ENCODE measurements around the gene ASAP2. TPM values are rescaled to one million over a fixed set of nuclear protein-coding genes. Genes with fewer than 3 reads are reported as not detected.

ASAP2 gene
- total and polyA plus RNA-seq, 2 donors (not counting 1 experiment from before 2014, with no cell fraction given) = 0.04 TPM; not detected in 1

GRCh38 chr2:9412781-9413180 is 206.2 kb downstream of the ASAP2 start:
- H3K4me1 Mint-ChIP-seq = peaks cover 3% of the 10 kb centered on the region
- Histone ChIP-seq H3K9me3 (ENCODE audit: control extremely low read depth in 1 of 3, control insufficient read depth in 2 of 3, insufficient read depth in 1 of 3, low read length in 2 of 3) (no peaks in the 10 kb centered on the region), H3K36me3 (replicated peaks in 1 of 2; ENCODE audit: control extremely low read depth in 1 of 2, control insufficient read depth in 1 of 2, extremely low read depth in 1 of 2, insufficient read depth in 2 of 2, low read length in 1 of 2) (peaks cover 10 to 45% of the 10 kb centered on the region in 2 experiments), H3K4me1 (ENCODE audit: control insufficient read depth in 2 of 2, insufficient read depth in 2 of 2, low read length in 2 of 2) (peaks cover 0 to 3% of the 10 kb centered on the region in 2 donors), H4K20me1 (ENCODE audit: control insufficient read depth, insufficient read depth, low read length, poor library complexity, severe bottlenecking) (peaks cover 8% of the 10 kb centered on the region), H3K4me2 (replicated peaks; ENCODE audit: low read depth, low read length, poor library complexity, severe bottlenecking) (no peak overlapping the region), H3K27ac (ENCODE audit: low read length in 2 of 2) (no peak overlapping the region), H3K9ac (ENCODE audit: low read length) (no peak overlapping the region), H3K79me2 (ENCODE audit: control insufficient read depth, insufficient read depth, low read length) (peaks cover 36% of the 10 kb centered on the region), H3K4me3 (ENCODE audit: control extremely low read depth in 1 of 5, extremely low read depth in 1 of 5, insufficient read depth in 1 of 5, low read depth in 2 of 5, low read length in 4 of 5) (no peak overlapping the region), H2AFZ (ENCODE audit: insufficient read depth, low read depth, low read length, poor library complexity, severe bottlenecking) (no peak overlapping the region), H3K27me3 (replicated peaks in 1 of 4; ENCODE audit: control extremely low read depth in 1 of 4, control insufficient read depth in 3 of 4, insufficient read depth in 4 of 4, low read length in 3 of 4) (no peaks in the 10 kb centered on the region)
- ChIA-PET CTCF (no interaction called here), POLR2A (interaction anchor here (0.6 kb wide), 1 partner anchor 93 kb away, joined by 15 read pairs; no protein-coding TSS in a partner anchor)
- intact Hi-C loops (cut with micrococcal nuclease) = no loop called here
- no peak for ATAC-seq (ENCODE audit: low read depth)
- no peak overlapping the region for H3K27ac Mint-ChIP-seq
- H3K9me3 Mint-ChIP-seq (ENCODE audit: insufficient read depth) = no peaks in the 10 kb centered on the region
- no peak overlapping the region for H3K4me3 Mint-ChIP-seq
- no peak for TF ChIP-seq EZH2 (IDR thresholded peaks at IDR 0.05; ENCODE audit: borderline replicate concordance, insufficient read depth, low read depth, low read length, poor library complexity, severe bottlenecking)
- TF ChIP-seq CTCF (IDR thresholded peaks at IDR 0.05) = no peak
- H3K27me3 Mint-ChIP-seq = no peaks in the 10 kb centered on the region
- DNase-seq = no peak
- WGBS (ENCODE audit: insufficient coverage) = 90% methylated on average over 2 of the region's 7 CpGs

GRCh38 chr2:9415516-9416169 is 209.0 kb downstream of the ASAP2 start:
- Histone ChIP-seq H3K9me3 (ENCODE audit: control extremely low read depth in 1 of 3, control insufficient read depth in 2 of 3, insufficient read depth in 1 of 3, low read length in 2 of 3) (no peaks in the 10 kb centered on the region), H3K4me2 (replicated peaks; ENCODE audit: low read depth, low read length, poor library complexity, severe bottlenecking) (no peak overlapping the region), H3K4me1 (ENCODE audit: control insufficient read depth in 2 of 2, insufficient read depth in 2 of 2, low read length in 2 of 2) (no peaks in the 10 kb centered on the region), H3K36me3 (replicated peaks in 1 of 2; ENCODE audit: control extremely low read depth in 1 of 2, control insufficient read depth in 1 of 2, extremely low read depth in 1 of 2, insufficient read depth in 2 of 2, low read length in 1 of 2) (peaks cover 3 to 27% of the 10 kb centered on the region in 2 experiments), H4K20me1 (ENCODE audit: control insufficient read depth, insufficient read depth, low read length, poor library complexity, severe bottlenecking) (peaks cover 24% of the 10 kb centered on the region), H3K27me3 (replicated peaks in 1 of 4; ENCODE audit: control extremely low read depth in 1 of 4, control insufficient read depth in 3 of 4, insufficient read depth in 4 of 4, low read length in 3 of 4) (no peaks in the 10 kb centered on the region), H3K9ac (ENCODE audit: low read length) (no peak overlapping the region), H3K4me3 (ENCODE audit: control extremely low read depth in 1 of 5, extremely low read depth in 1 of 5, insufficient read depth in 1 of 5, low read depth in 2 of 5, low read length in 4 of 5) (no peak overlapping the region), H3K79me2 (ENCODE audit: control insufficient read depth, insufficient read depth, low read length) (peaks cover 64% of the 10 kb centered on the region), H3K27ac (ENCODE audit: low read length in 2 of 2) (no peak overlapping the region), H2AFZ (ENCODE audit: insufficient read depth, low read depth, low read length, poor library complexity, severe bottlenecking) (no peak overlapping the region)
- WGBS (ENCODE audit: insufficient coverage) = 95% methylated on average over 8 of the region's 16 CpGs
- DNase-seq (no peak), ATAC-seq (ENCODE audit: low read depth) (no peak)
- TF ChIP-seq CTCF (IDR thresholded peaks at IDR 0.05) = no peak
- TF ChIP-seq EZH2 (IDR thresholded peaks at IDR 0.05; ENCODE audit: borderline replicate concordance, insufficient read depth, low read depth, low read length, poor library complexity, severe bottlenecking) = no peak
- intact Hi-C loops (cut with micrococcal nuclease) = no loop called here
- Mint-ChIP-seq H3K4me1 (peaks cover 17% of the 10 kb centered on the region), H3K27me3 (no peaks in the 10 kb centered on the region), H3K4me3 (no peak overlapping the region), H3K9me3 (ENCODE audit: insufficient read depth) (no peaks in the 10 kb centered on the region), H3K27ac (no peak overlapping the region)
- ChIA-PET CTCF (no interaction called here), POLR2A (no interaction called here)
